Mucosa of descending colon (tissue), 3 donors: Measurements from ENCODE around the gene SDK1. TPM values are rescaled to one million over a fixed set of nuclear protein-coding genes. Genes with fewer than 3 reads are reported as not detected.

Source experiments
- ATAC-seq: fragments of 200-7000 bp; cut with Tn5 transposase; one replicate; pipeline ENCODE4 v1.9.1; 2020; ENCODE audit warnings: mild to moderate bottlenecking, moderate library complexity
- DNase-seq, 3 donors: peaks; one replicate each; pipeline ENCODE4 v3.0.0-alpha.2; 2020
- H3K36me3 ChIP-seq: fragments of 200-600 bp; one replicate; pipeline ENCODE4 v1.8.0; 2021; ENCODE audit warnings: low read depth, mild to moderate bottlenecking
- H3K4me1 ChIP-seq: fragments of 200-600 bp; one replicate; pipeline ENCODE4 v1.8.0; 2021; ENCODE audit warnings: low read depth, mild to moderate bottlenecking
- H3K4me3 ChIP-seq: fragments of 200-600 bp; one replicate; pipeline ENCODE4 v1.8.0; 2021; ENCODE audit warnings: mild to moderate bottlenecking
- H3K9me3 ChIP-seq: fragments of 200-600 bp; one replicate; pipeline ENCODE4 v1.8.0; 2021; ENCODE audit warnings: mild to moderate bottlenecking
- CTCF ChIP-seq: fragments of 200-600 bp; IDR thresholded peaks from one replicate; pipeline ENCODE4 v1.8.0; 2022; ENCODE audit warnings: antibody characterized with exemption, mild to moderate bottlenecking
- intact Hi-C, 2 donors: fragments of 100-400 bp; cut with DNase I in 1 of 2; cut with micrococcal nuclease in 1 of 2; formaldehyde crosslinking; loops; one replicate each; pipeline versions ENCODE4 v1.11.0 to v1.11.1; 2022; cut with DNase I, micrococcal nuclease
- total RNA-seq, 3 donors: library from RNA; stranded (reverse); fragmentation: NEBNext Ultra II Directional in 2 of 3; extraction: Animal tissue kit (Norgen Biotek cat#: 25700) in 2 of 3; gene quantifications; one replicate each; pipeline versions ENCODE4 v1.2.1 to v1.2.4, GENCODE V29; 2021 to 2023
- donor health status: DM: no; HTN: no; CAD: no; lungs with moderate emphysema.
- donor health status: DM: no; HTN: no; CAD: no.
- donor health status: DM: no; HTN: yes; CAD: no.

The SDK1 gene
- total RNA-seq, 3 donors from 2014 or later = 2.7 to 20.2 (median 4.2) TPM

- H3K4me1 ChIP-seq = no peaks in the 10 kb centered on the region
- DNase-seq (no peak), ATAC-seq (no peak)
- no peaks in the 10 kb centered on the region for H3K36me3 ChIP-seq
- no peak for TF ChIP-seq CTCF
- H3K9me3 ChIP-seq = peaks cover 5% of the 10 kb centered on the region
- intact Hi-C loops = no loop called here
- H3K4me3 ChIP-seq = no peak overlapping the region
Observed at GRCh38 chr7:3634396-3634795, 333.3 kb downstream of the SDK1 start.

- intact Hi-C loops = no loop called here
- no peak for DNase-seq
- no peak overlapping the region for H3K4me3 ChIP-seq
- no peaks in the 10 kb centered on the region for H3K9me3 ChIP-seq
- H3K36me3 ChIP-seq = no peaks in the 10 kb centered on the region
- ATAC-seq = no peak
- H3K4me1 ChIP-seq = no peaks in the 10 kb centered on the region
- no peak for TF ChIP-seq CTCF
Observed at GRCh38 chr7:3636131-3636860, 335.2 kb downstream of the SDK1 start.

GRCh38 chr7:3639253-3639652 lies 338.2 kb downstream of the SDK1 start:
- H3K36me3 ChIP-seq = no peaks in the 10 kb centered on the region
- DNase-seq (no peak), ATAC-seq (no peak)
- H3K4me3 ChIP-seq = no peak overlapping the region
- no peak for TF ChIP-seq CTCF
- intact Hi-C loops = no loop called here
- no peaks in the 10 kb centered on the region for H3K9me3 ChIP-seq
- H3K4me1 ChIP-seq = no peaks in the 10 kb centered on the region

- H3K4me3 ChIP-seq = no peak overlapping the region
- intact Hi-C loops = no loop called here
- no peaks in the 10 kb centered on the region for H3K36me3 ChIP-seq
- ATAC-seq (no peak), DNase-seq (no peak)
- no peak for TF ChIP-seq CTCF
- no peaks in the 10 kb centered on the region for H3K4me1 ChIP-seq
- no peaks in the 10 kb centered on the region for H3K9me3 ChIP-seq
Observed at GRCh38 chr7:3641582-3641981, 340.5 kb downstream of the SDK1 start.

- H3K36me3 ChIP-seq = no peaks in the 10 kb centered on the region
- no peak for TF ChIP-seq CTCF
- H3K4me3 ChIP-seq = no peak overlapping the region
- H3K4me1 ChIP-seq = no peaks in the 10 kb centered on the region
- no peak for DNase-seq
- no peaks in the 10 kb centered on the region for H3K9me3 ChIP-seq
- no peak for ATAC-seq
- intact Hi-C loops = no loop called here
Observed at GRCh38 chr7:3643091-3643490, 342.0 kb downstream of the SDK1 start.

GRCh38 chr7:3648276-3648675 lies 347.2 kb downstream of the SDK1 start:
- H3K4me1 ChIP-seq = no peaks in the 10 kb centered on the region
- no peaks in the 10 kb centered on the region for H3K9me3 ChIP-seq
- no peak for TF ChIP-seq CTCF
- H3K4me3 ChIP-seq = no peak overlapping the region
- intact Hi-C loops = no loop called here
- ATAC-seq = no peak
- H3K36me3 ChIP-seq = no peaks in the 10 kb centered on the region
- no peak for DNase-seq
